Thyroid gland (tissue), 4 donors: ENCODE measurements around the gene BTN1A1.

Experiments
- CTCF ChIP-seq, 6 experiments: fragments of 200-600 bp in 3 of 6; fragments of 450-650 bp in 3 of 6; sonication (generic) in 3 of 6; IDR thresholded peaks; one replicate each; pipeline ENCODE4 v1.5.1; 2016 to 2019; ENCODE audit warnings: antibody characterized with exemption in 6 of 6, mild to moderate bottlenecking in 2 of 6, inconsistent platforms in 1 of 6, moderate library complexity in 1 of 6
- POLR2A ChIP-seq, 2 donors: fragments of 450-650 bp; IDR thresholded peaks; one replicate each; pipeline ENCODE4 v1.6.1; 2017; ENCODE audit warnings: antibody characterized with exemption in 2 of 2, mild to moderate bottlenecking in 2 of 2, moderate library complexity in 1 of 2

DNA sequence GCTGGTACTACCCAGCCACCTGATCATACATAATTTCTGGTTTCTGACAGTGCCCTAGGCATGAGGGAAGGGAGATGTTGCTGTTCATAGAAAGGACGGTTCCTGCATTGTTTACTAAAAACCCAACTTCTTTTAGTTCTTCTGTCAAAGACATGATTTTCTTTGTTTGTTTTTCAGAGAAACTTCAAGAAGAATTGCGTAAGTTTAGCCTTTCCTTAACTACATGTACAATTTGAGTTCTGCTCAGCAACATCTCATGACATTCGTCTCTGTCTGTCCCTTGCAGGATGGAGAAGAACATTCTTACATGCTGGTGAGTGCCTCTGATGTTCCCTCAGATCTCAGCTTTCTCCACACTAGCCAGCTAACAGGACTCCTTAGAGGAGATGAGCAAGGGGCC, 34.3 kb upstream of the BTN1A1 start:
- TF ChIP-seq POLR2A (IDR thresholded peaks at IDR 0.05): no peak
- TF ChIP-seq CTCF (IDR thresholded peaks at IDR 0.05): no peak
